K562 (cell line): ENCODE data around the gene SAMD4A. TPM values are rescaled to one million over a fixed set of nuclear protein-coding genes. Genes with fewer than 3 reads are reported as not detected.
A peak's percentile ranks its signal among the peaks of the same experiment; 100 is the strongest.

Source experiments
- ATAC-seq: fragments of 200-7000 bp; cut with Tn5 transposase; 3 replicates; pipeline ENCODE4 v1.9.1; 2020; ENCODE audit warnings: moderate library complexity
- BruUV-seq: library from RNA; stranded (reverse); fragments of 400-500 nt; replicated peaks from 2 replicates; lab custom pipeline; 2021; lab: Mats Ljungman, UMichigan
- CTCF ChIA-PET: fragments of 300-600 bp; formaldehyde crosslinking; extraction: SDS; loops from one replicate; lab custom pipeline; 2021; ENCODE audit warnings: low intra/inter-chr PET ratio; lab: Yijun Ruan, JAX
- POLR2A ChIA-PET: fragments of 300-600, 350-650 bp; sonication (Branson Sonifier 250); formaldehyde crosslinking; extraction: SDS; loops from one replicate; lab custom pipeline; 2021; ENCODE audit warnings: antibody characterized with exemption, inconsistent platforms; lab: Yijun Ruan, JAX
- DNase-seq, 4 experiments: peaks; one replicate each; pipeline versions ENCODE4 v3.0.0 to v3.0.0-alpha.2; 2011 to 2018; ENCODE audit warnings: low spot score in 3 of 4, mixed read lengths in 3 of 4; ENCODE audit errors: extremely low read depth in 1 of 4
- FAIRE-seq: peaks from 2 replicates; lab custom pipeline; 2011; peaks lifted over from hg19 to GRCh38; lab: Jason Lieb, UNC
- H2AFZ ChIP-seq: 2 replicates; pipeline ENCODE4 v1.6.0; 2011; ENCODE audit warnings: low read depth, low read length, control low read depth, inconsistent platforms
- H3K27ac ChIP-seq: fragments of 200-600 bp; 3 replicates; pipeline ENCODE4 v1.8.0; 2011; ENCODE audit warnings: low read depth, mild to moderate bottlenecking, control low read depth, inconsistent platforms, low read length, moderate library complexity, mixed read lengths; ENCODE audit errors: extremely low read depth
- H3K27me3 ChIP-seq, 2 experiments: fragments of 300-600 bp in 1 of 2; 2 replicates in 1 of 2; 3 replicates in 1 of 2; pipeline versions ENCODE4 v1.6.0 to v1.8.0; 2011; ENCODE audit warnings: inconsistent platforms in 2 of 2, low read length in 2 of 2, mild to moderate bottlenecking in 1 of 2, mixed read lengths in 1 of 2, moderate library complexity in 1 of 2; ENCODE audit not compliant: control insufficient read depth in 2 of 2, insufficient read depth in 2 of 2
- H3K36me3 ChIP-seq: fragments of 300-600 bp; 3 replicates; pipeline ENCODE4 v1.8.0; 2011; ENCODE audit warnings: mild to moderate bottlenecking, low read length, inconsistent platforms; ENCODE audit not compliant: control insufficient read depth, insufficient read depth
- H3K4me1 ChIP-seq, 2 experiments: fragments of 200-600 bp in 1 of 2; replicated peaks in 1 of 2; 2 replicates in 1 of 2; 3 replicates in 1 of 2; pipeline versions ENCODE4 v1.5.1 to v1.8.0; 2011; ENCODE audit warnings: inconsistent platforms in 2 of 2, low read length in 2 of 2, mild to moderate bottlenecking in 1 of 2, mixed read lengths in 1 of 2, moderate library complexity in 1 of 2; ENCODE audit not compliant: control insufficient read depth in 2 of 2, insufficient read depth in 2 of 2
- H3K4me2 ChIP-seq: 2 replicates; pipeline ENCODE4 v1.6.1; 2011; ENCODE audit warnings: low read length, control low read depth, inconsistent platforms, mixed read lengths; ENCODE audit not compliant: insufficient read depth
- H3K4me3 ChIP-seq: fragments of 200-600 bp; sonication (generic), shearing (Covaris generic); 2 replicates; pipeline ENCODE4 v1.5.1; 2016; ENCODE audit warnings: control low read depth, inconsistent platforms
- H3K79me2 ChIP-seq: fragments of 200-600 bp; 3 replicates; pipeline ENCODE4 v1.8.0; 2011; ENCODE audit warnings: low read length, inconsistent platforms; ENCODE audit not compliant: control insufficient read depth, insufficient read depth
- H3K9ac ChIP-seq, 2 experiments: 2 replicates each; pipeline versions ENCODE4 v1.6.0 to v1.6.1; 2011; ENCODE audit warnings: low read depth in 2 of 2, low read length in 2 of 2, control low read depth in 1 of 2, inconsistent platforms in 1 of 2, mild to moderate bottlenecking in 1 of 2, mixed read lengths in 1 of 2; ENCODE audit not compliant: insufficient read depth in 1 of 2
- H3K9me1 ChIP-seq: one replicate; pipeline ENCODE4 v1.6.0; 2011; ENCODE audit warnings: inconsistent platforms, mild to moderate bottlenecking, low read length, moderate library complexity; ENCODE audit not compliant: control insufficient read depth, insufficient read depth
- H3K9me3 ChIP-seq: replicated peaks from 2 replicates; pipeline ENCODE4 v1.5.1; 2011; ENCODE audit warnings: low read depth, low read length, inconsistent platforms; ENCODE audit not compliant: control insufficient read depth, insufficient read depth
- H4K20me1 ChIP-seq: replicated peaks from 2 replicates; pipeline ENCODE4 v1.6.1; 2011; ENCODE audit warnings: low read length, inconsistent platforms, mixed read lengths; ENCODE audit not compliant: control insufficient read depth, insufficient read depth
- DPF2 ChIP-seq: fragments of 450-650 bp; IDR thresholded peaks from 2 replicates; pipeline ENCODE4 v1.6.1; 2016
- FUS ChIP-seq: fragments of 200-400 bp; formaldehyde crosslinking; optimal IDR thresholded peaks from 2 replicates; pipeline ENCODE3; 2017; ENCODE audit warnings: low read depth, low read length
- KAT8 ChIP-seq: fragments of 450-650 bp; IDR thresholded peaks from 2 replicates; pipeline ENCODE4 v1.6.1; 2016; ENCODE audit warnings: low read depth, mild to moderate bottlenecking
- MAFG ChIP-seq: fragments of 450-650 bp; conservative IDR thresholded peaks from 2 replicates; pipeline ENCODE4 v1.6.1; 2016; ENCODE audit warnings: missing genetic modification characterization, missing compliant biosample characterization
- MXI1 ChIP-seq: IDR thresholded peaks from 2 replicates; pipeline ENCODE4 v1.6.1; 2011; ENCODE audit warnings: low read depth, mild to moderate bottlenecking, improper control_type of control experiment, low read length
- NFE2 ChIP-seq: IDR thresholded peaks from 2 replicates; pipeline ENCODE4 v1.6.1; 2014; ENCODE audit warnings: antibody characterized with exemption, low read depth
- NR1H2 ChIP-seq: sonication (generic); formaldehyde crosslinking; IDR thresholded peaks from 2 replicates; pipeline ENCODE4 v1.4.0; 2020; ENCODE audit warnings: mild to moderate bottlenecking, missing genetic modification reagents
- SIRT6 ChIP-seq: IDR thresholded peaks from one replicate; pipeline ENCODE4 v1.6.1; 2012; ENCODE audit warnings: low read depth, mild to moderate bottlenecking, control low read depth, inconsistent platforms, low read length, moderate library complexity
- TAL1 ChIP-seq: fragments of 450-650 bp; IDR thresholded peaks from 2 replicates; pipeline ENCODE4 v1.6.1; 2016; ENCODE audit warnings: mild to moderate bottlenecking
- USF2 ChIP-seq: sonication (generic); formaldehyde crosslinking; IDR thresholded peaks from 2 replicates; pipeline ENCODE4 v1.5.0; 2020; ENCODE audit warnings: missing genetic modification reagents
- ZBTB49 ChIP-seq: sonication (generic); formaldehyde crosslinking; IDR thresholded peaks from 2 replicates; pipeline ENCODE4 v1.8.0; 2022; ENCODE audit warnings: missing genetic modification reagents, mild to moderate bottlenecking, borderline replicate concordance
- ZNF175 ChIP-seq: fragments of 200-800 bp; sonication (Bioruptor generic); IDR thresholded peaks from 2 replicates; pipeline ENCODE4 v1.6.1; 2016; ENCODE audit warnings: low read depth, mild to moderate bottlenecking, missing genetic modification characterization, missing compliant biosample characterization
- ZNF23 ChIP-seq: fragments of 250-450 bp; sonication (Bioruptor Pico); IDR thresholded peaks from 2 replicates; pipeline ENCODE4 v1.4.0; 2020; ENCODE audit warnings: mild to moderate bottlenecking
- ZNF316 ChIP-seq: fragments of 450-650 bp; IDR thresholded peaks from 2 replicates; pipeline ENCODE4 v1.6.1; 2016
- WGBS: fragments of 100-300 bp; shearing (Covaris generic); methylation state at CpG from one replicate; pipeline ENCODE4 v1.1.6; 2016; ENCODE audit warnings: low coverage, mixed read lengths; ENCODE audit not compliant: insufficient coverage; ENCODE audit errors: missing lambda C conversion rate; 5-methylcytosine and 5-hydroxymethylcytosine counted together
- in situ Hi-C: fragments of 300-500 bp; cut with MboI; formaldehyde crosslinking; loops from 4 replicates; pipeline ENCODE4 v1.15.0; 2018; ENCODE audit warnings: inconsistent platforms, mixed read lengths
- intact Hi-C: fragments of 100-400 bp; cut with micrococcal nuclease; formaldehyde crosslinking; loops from 2 replicates; pipeline ENCODE4 v1.14.2; 2022
- polyA plus RNA-seq, 8 experiments: library from polyadenylated mRNA; depleted of rRNA in 4 of 8; stranded (reverse) in 5 of 8; unstranded in 3 of 8; fragments of >200 nt; fragmentation: Nextera tagmentation in 2 of 8; fragmentation: Illumina TruSeq in 1 of 8; extraction: Ambion mirVana in 2 of 8; extraction: Trizol in 1 of 8; gene quantifications; 2 replicates each; pipeline versions ENCODE4 v1.2.1 to v1.2.3, GENCODE V29; 2011 to 2014; ENCODE audit warnings: inconsistent platforms in 1 of 8, missing spikeins in 1 of 8
- total RNA-seq, 7 experiments: library from RNA; depleted of rRNA in 6 of 7; stranded (reverse); fragments of >200 nt in 6 of 7; fragmentation: Illumina TruSeq in 2 of 7; extraction: Trizol in 2 of 7; gene quantifications; 2 replicates each; pipeline versions ENCODE4 v1.2.1 to v1.2.3, GENCODE V29; 2011 to 2021; ENCODE audit warnings: low replicate concordance in 1 of 7

The SAMD4A gene
- total and polyA plus RNA-seq, 9 of the 15 experiments (the other 6 are each of a cell fraction or from before 2014, with no cell fraction given) = 0.66 to 6.8 (median 3.3) TPM

GRCh38 chr14:54797986-54798385, 231.1 kb downstream of the SAMD4A start:
- H3K9me3 ChIP-seq = 0 out of 2 replicates have a peak, but pooled peaks cover 2% of the 10 kb centered on the region
- intact Hi-C loops (no loop called here), in situ Hi-C loops (loop anchor here (25.0 kb wide), 1 partner anchor 1261 kb away; no protein-coding TSS in a partner anchor)
- no TSS peak for BruUV-seq
- ChIA-PET POLR2A (interaction anchor here (0.6 kb wide), 1 partner anchor 386 kb away, joined by 3 read pairs; no protein-coding TSS in a partner anchor), CTCF (no interaction called here)
- no peak for TF ChIP-seq DPF2
- no peak for TF ChIP-seq TAL1
- no peak for TF ChIP-seq SIRT6
- 0 out of 5 replicates have a peak, but pooled peaks cover 0 to 2% of the 10 kb centered on the region in 2 experiments for H3K27me3 ChIP-seq
- H3K4me1 ChIP-seq = no peaks in the 10 kb centered on the region
- no peak overlapping the region for H3K4me2 ChIP-seq
- WGBS = no CpG with 5 or more reads among the region's 4 CpGs
- H2AFZ ChIP-seq = no peak overlapping the region
- H4K20me1 ChIP-seq = no peaks in the 10 kb centered on the region
- no peak overlapping the region for H3K27ac ChIP-seq
- DNase-seq (no peak), FAIRE-seq (no peak), ATAC-seq (no peak)
- H3K9ac ChIP-seq = no peak overlapping the region
- no peaks in the 10 kb centered on the region for H3K79me2 ChIP-seq
- H3K36me3 ChIP-seq = no peaks in the 10 kb centered on the region
- no peaks in the 10 kb centered on the region for H3K9me1 ChIP-seq
- H3K4me3 ChIP-seq = no peak overlapping the region

GRCh38 chr14:54798465-54799124, 231.7 kb downstream of the SAMD4A start:
- in situ Hi-C loops = loop anchor here (25.0 kb wide), 1 partner anchor 1261 kb away; no protein-coding TSS in a partner anchor
- no peak overlapping the region for H3K4me3 ChIP-seq
- 11% methylated on average over 9 of the region's 9 CpGs for WGBS
- peak; percentile 35 for TF ChIP-seq ZNF316
- TF ChIP-seq MXI1 = no peak
- TF ChIP-seq ZNF23 (CRISPR knock-in tag) = no peak
- no peak for TF ChIP-seq ZNF175 (CRISPR knock-in tag)
- no peak for TF ChIP-seq FUS
- TF ChIP-seq USF2 (CRISPR knock-in tag) = no peak
- TF ChIP-seq NR1H2 = no peak
- peak; percentile 57 for TF ChIP-seq MAFG
- no peak for TF ChIP-seq ZBTB49 (CRISPR knock-in tag)
- TF ChIP-seq NFE2 = peak; percentile 46; the same call in 1 of the 2 replicates
- TF ChIP-seq KAT8 = no peak

More at GRCh38 chr14:54798465-54799124, 231.7 kb downstream of the SAMD4A start:
- Histone ChIP-seq H3K36me3 (no peaks in the 10 kb centered on the region), H3K27ac (no peak overlapping the region), H3K9me3 (0 out of 2 replicates have a peak, but pooled peaks cover 2% of the 10 kb centered on the region), H3K4me2 (no peak overlapping the region), H3K4me1 (no peaks in the 10 kb centered on the region), H3K9ac (no peak overlapping the region), H4K20me1 (no peaks in the 10 kb centered on the region), H3K79me2 (no peaks in the 10 kb centered on the region), H3K9me1 (no peaks in the 10 kb centered on the region), H3K27me3 (peaks cover 0 to 8% of the 10 kb centered on the region in 2 experiments; a peak in 1 of 5 replicates), H2AFZ (no peak overlapping the region)
- no TSS peak for BruUV-seq
- no peak for FAIRE-seq
- ATAC-seq = no peak
- intact Hi-C loops = no loop called here
- POLR2A ChIA-PET = interaction anchor here (0.6 kb wide), 1 partner anchor 387 kb away, joined by 3 read pairs; no protein-coding TSS in a partner anchor
- CTCF ChIA-PET = no interaction called here
- no peak for DNase-seq
